ENCODE results near the gene DENND1A.

GRCh38 chr9:123589361-123590239, 340.3 kb downstream of the DENND1A start:
- TF ChIP-seq SIN3A (IDR thresholded peaks at IDR 0.05; ENCODE audit: borderline replicate concordance, insufficient read depth, low read length) (no peak), FOXP2 (optimal IDR thresholded peaks at IDR 0.05; ENCODE audit: borderline replicate concordance, extremely low read depth, extremely low read length, insufficient read depth) (no peak), REST (IDR thresholded peaks at IDR 0.05; ENCODE audit: insufficient read depth in 1 of 2, low read depth in 2 of 2, low read length in 2 of 2) (no peak), POLR2AphosphoS5 (IDR thresholded peaks at IDR 0.05; ENCODE audit: low read depth, low read length) (no peak)

Measured in PFSK-1 (cell line).